Activated T-helper 9 cell treated with anti-CD3 and anti-CD28 coated beads, Interleukin-2, amount 50 U/mL, for 16 hours (primary cell): ENCODE measurements around the gene PRRT1B.

Source experiments
- DNase-seq: peaks from one replicate; pipeline ENCODE4 v3.0.0-alpha.2; 2020; ENCODE audit warnings: low read depth

The PRRT1B gene

DNA sequence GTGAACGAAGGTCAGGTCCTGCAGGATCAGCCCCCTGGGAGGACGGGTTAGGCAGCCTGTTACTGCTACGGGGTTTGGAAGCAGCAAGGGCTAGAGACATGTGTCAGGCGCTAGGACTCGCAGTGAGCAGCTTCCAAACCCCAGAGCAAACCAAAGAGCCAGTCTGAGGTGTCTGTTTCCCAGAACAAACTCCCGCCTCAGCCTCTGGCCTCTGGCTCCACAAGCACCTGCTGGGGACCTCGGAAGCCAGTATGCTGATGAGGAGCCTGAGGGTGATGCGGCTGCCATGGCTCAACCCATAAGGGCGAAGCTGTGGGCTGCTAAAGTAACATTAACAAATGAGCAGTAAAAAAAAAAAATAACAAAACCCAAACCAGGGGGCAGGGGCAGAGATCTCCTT, 35.0 kb downstream of the PRRT1B start:
- no peak for DNase-seq

- no peak for DNase-seq
These were observed 36.7 kb downstream of the PRRT1B start for GRCh38 chr9:131582056-131582455.

DNA sequence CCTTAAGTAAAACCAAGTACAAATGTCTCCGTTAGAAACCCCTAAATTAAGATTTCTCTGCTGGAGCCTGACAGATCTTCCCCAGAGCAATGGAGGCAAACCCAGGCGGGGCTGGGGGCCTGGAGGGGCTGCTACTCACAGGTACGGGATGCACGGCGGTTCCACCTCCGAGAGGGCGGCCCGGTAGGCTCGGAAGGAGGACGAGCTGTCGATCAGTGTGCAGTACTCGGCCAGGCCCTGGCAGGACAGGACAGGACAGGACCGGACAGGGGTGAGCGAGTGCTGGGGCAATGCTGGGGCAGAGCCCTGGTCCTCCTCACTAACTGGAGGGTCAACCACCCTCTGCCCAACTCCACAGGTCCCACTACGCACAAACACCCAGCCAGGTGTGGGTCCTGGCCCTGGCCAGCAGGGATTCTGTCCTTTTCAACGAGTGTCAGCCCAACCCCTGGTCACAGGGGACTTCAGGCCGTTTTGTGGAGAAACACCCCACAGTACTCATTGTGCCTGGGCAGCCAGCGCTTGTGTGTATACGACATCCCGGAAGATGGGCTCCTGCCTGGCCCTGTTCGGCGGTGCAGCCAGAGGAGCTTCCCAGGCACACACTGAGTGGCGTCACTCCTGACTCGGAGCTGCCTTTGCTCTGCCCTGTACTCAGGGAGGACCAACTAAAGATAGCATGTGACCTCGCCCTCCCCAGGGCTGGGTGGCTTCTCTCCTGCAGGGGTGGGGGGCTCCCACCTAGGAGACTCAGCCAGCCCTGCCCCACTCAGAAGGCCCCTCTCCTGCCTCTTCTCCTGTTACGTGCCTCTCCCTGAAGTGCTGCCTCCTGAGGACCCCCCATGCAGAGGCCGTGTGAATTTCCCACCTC, 37.4 kb downstream of the PRRT1B start:
- DNase-seq = no peak

GRCh38 chr9:131583337-131583645, 38.0 kb downstream of the PRRT1B start:
- DNase-seq = no peak

GRCh38 chr9:131583836-131584555, 38.7 kb downstream of the PRRT1B start:
- DNase-seq = no peak

- no peak for DNase-seq
These were observed 39.5 kb downstream of the PRRT1B start for GRCh38 chr9:131584858-131585257.

- DNase-seq = no peak
These were observed 40.1 kb downstream of the PRRT1B start for GRCh38 chr9:131585375-131585774.

DNA sequence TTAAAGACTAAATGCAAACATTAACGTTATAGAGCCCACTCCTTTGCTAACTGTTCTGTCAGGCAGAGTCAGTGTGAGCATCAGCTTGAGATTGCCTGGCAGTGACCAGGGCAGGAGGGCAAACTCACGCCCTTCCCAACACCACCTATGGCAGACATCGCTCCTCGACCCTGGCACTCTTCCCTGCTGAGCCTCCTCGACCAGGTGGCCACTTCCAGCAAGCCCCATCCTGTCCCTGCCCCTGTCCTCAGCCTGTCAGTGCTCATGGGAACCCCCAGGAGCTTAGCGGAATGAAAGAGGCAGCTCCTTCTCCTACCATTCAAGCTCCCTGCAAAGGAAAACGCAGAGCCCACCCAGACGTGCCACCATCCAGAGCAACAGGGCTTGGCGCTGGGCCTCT, 42.0 kb downstream of the PRRT1B start:
- DNase-seq = no peak

GRCh38 chr9:131587906-131588305, 42.6 kb downstream of the PRRT1B start:
- no peak for DNase-seq

DNA sequence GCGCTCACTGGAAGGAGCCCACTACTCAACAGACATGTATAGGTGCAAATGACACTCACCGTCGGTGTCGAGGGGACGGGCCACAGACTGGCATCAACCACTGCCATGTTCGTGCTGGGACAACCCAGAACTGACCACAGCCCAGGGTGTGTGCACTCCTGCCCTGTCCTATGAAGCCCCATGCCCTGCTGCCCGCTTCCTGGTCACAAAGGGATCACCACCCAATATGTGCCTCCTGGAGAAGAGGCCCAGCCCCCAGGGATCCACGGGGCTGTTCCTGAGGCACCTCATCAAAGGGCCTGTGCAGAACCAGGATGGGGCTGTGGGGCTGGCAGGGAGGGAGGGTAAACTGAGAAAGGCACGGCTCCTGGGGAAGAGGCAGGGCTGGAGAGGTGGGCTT, 43.1 kb downstream of the PRRT1B start:
- DNase-seq = no peak

DNA sequence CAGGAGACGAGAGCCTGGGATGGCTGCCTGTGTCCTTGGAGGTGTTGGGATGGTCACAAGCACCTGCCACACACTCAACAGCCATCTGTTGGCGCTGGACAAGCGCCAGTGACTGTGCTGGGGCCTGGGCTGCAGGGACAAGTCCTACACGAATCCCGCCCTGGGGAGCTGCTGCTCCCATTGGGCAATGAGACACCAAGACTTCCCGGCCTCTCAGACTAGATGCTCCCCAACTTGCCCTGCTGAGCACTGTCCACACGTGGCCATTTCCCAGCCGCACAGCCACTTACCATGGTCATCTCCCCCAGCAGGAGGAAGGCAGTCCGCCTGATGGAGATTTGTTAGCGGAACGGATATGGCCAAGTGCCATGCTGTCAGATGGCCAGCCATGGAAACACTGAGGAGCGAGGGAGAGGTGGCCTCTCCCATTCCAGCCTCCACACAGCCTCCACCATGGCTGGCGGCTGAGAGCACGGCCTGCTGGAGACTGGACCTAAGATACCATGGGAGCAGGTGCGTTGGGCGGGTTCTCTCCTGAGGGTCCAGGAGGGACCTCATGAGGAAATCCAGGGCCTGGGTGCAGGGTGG, 43.9 kb downstream of the PRRT1B start:
- DNase-seq = no peak

DNA sequence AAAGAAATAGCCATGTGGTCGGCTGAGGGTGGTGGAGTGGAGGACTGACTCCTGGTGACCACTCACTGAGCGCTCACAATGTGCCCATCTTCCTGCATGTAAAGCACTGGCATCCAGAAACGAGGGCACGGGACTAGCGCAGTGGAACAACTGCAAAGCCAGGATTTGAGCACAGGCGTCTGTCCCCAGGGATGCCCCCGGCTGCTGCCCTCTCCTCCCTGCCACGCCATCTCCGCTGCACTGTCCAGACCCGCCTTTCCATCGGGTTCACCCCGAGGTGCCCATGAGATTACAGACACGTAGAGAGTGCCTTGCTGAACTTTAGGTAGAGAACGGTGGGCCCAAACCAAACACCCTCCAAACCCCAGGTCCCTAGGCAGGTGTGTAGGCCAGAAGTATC, 44.7 kb downstream of the PRRT1B start:
- DNase-seq = no peak

DNA sequence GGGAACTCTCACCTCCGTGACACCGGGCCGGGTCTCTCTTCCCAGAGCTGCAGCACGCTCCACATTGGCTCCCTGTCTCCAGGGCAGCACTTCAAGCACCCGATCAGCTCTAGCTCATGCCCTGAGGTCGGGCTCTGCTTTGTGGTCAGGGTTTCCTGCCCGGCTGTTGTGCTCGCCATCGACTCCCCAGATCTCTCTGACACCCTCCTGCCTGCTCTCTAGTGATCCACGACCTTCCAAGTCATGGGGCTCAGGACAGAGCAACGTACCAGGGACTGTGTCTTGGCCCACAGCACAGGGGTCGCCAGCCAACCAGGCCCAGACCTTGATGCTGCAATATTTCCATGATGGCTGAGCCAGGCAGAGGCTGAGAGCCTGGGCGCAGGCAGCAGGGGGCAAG, 45.1 kb downstream of the PRRT1B start:
- no peak for DNase-seq

DNA sequence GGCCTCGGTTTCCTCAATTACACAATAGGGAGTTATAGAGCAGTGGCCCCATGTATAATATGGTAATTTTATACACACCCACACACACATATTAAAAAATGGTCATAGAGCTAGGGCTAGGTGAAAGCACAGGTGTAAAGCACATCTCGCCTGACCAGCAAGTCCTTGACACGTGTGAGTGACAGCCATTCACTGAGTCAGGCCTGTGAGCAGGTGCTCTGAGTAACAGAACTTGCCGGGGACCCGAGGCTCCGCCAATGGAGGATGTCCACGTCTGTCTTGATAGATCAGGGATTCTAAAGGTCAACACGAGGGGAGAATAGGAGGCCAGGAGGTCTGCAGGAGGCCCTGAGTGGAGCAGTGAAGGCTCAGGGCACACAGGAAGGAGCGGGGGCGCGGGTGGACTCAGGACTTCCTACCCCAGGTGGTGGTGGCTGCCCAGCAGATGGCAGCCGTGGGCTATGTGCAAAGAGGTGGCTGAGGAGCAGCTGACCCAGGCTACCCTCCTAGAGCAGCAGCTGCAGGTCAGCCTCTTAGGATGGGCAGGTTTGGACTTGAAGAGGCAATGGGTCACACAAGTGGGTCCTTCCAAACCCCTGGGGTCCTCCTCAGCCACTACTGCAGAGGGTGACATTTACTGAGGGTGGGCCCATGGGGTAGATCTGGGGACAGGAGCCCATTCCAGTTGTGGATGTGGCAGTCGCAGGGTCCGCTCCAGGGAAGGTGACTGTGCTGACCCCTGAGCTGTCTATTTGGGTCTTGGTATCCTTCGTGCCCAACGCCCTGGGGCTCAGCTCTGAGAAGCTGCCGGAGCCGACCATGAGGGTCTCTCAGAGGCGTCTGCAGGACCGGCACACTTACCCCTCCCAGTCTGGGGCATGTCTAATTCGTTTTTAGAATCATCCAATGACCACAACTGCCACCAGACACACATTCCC, 45.9 kb downstream of the PRRT1B start:
- DNase-seq = peak; percentile 73

- no peak for DNase-seq
These were observed 46.5 kb downstream of the PRRT1B start for GRCh38 chr9:131591845-131592208.

DNA sequence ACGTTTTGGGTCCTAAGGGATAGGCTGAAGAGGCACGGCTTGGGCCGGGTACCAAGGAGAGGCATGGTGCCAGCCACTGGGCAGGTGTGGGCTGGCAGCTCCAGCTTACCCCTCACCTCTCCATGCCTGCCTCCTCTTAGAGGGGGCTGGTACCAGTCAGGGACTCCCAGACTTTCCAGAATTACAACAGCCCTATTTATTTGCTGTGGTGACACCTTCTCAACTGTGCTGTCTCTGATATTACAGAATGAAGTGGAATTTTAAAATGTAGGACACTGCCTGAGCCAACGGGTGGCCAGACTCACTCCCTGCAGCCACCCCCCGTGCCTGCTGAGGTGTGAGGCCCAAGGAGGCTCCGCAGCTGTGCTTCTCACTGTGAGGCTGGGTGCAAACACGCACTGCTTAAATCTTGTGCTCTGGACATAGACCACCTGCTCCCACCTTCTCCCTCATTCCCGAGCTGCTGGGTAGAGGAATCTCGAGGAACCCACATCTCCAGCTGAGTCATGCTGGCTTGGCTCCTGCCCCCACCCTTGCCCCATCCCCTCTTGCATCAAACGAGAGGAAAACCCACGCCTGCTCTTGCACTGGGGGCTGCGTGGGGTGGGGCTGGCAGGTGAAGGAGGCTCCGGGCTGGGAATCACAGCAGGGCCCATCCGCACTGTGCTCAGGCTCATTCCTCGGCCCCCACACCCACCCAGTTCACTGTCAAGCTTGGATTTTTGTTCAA, 47.9 kb downstream of the PRRT1B start:
- no peak for DNase-seq

GRCh38 chr9:131593936-131594665, 48.8 kb downstream of the PRRT1B start:
- no peak for DNase-seq

GRCh38 chr9:131594906-131595665, 49.8 kb downstream of the PRRT1B start:
- no peak for DNase-seq

DNA sequence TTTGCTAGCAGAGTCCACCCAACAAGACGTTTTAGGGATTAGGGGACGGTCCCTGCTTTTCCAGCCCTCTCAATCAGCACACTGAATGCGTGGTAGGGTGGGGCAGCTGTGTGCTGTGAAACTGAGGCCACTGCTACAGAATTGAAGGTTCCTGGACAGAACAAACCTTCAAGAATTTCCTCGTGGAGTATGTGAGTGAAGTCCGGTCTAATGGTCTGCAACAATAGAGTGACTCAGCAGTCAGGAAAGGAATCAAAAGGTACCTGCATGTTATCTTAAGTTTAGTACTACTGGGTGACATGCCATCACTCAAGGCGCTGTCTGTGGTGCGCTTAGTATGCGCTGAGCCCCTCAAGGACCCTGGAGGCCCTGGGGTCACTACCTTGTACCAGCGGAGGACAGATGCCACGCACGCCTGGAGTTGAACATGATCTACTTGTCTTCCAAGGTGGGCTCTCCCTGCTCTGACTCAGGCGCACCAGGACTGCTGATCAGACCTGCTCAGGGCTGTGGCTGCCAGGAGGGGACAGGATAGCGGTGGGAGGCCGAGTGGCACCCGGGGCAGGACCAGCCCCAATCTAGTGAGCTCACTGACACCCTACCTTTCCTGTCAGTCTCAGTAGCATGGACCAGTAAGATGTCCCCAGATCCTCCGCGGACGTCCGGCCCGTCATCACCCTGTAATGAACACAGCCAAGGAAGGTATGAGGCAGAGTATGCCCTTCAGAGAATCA, 50.5 kb downstream of the PRRT1B start:
- DNase-seq = no peak

DNA sequence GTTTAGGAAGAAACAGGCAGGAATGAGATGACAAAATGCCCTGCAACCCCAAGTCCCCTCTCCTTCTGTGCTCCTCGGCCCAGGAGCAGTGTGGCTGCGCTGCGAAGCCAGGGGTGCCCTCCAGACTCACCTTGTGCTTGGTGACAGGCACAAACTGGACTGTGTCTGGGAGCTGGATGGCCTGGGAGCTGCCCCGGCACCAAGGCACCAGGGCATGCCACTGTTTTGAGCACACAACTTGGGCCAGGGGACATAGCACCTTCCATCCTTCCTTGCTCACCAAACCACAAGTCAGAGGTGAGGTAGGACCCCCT, 51.1 kb downstream of the PRRT1B start:
- no peak for DNase-seq
